HepG2 (cell line): ENCODE results near the gene ZMYND10.

ENCODE experiments used
- IRX3 ChIP-seq: sonication (generic); formaldehyde crosslinking; IDR thresholded peaks from 2 replicates; pipeline ENCODE4 v1.8.1; 2023; ENCODE audit warnings: mild to moderate bottlenecking, low read depth, missing genetic modification reagents, borderline replicate concordance
- POLR2A ChIP-seq, 2 experiments: IDR thresholded peaks; 2 replicates each; pipeline ENCODE4 v1.6.1; 2011; ENCODE audit warnings: low read depth in 2 of 2, low read length in 2 of 2, mild to moderate bottlenecking in 1 of 2, moderate library complexity in 1 of 2; ENCODE audit not compliant: insufficient read depth in 1 of 2
- ZNF792 ChIP-seq: IDR thresholded peaks from 2 replicates; pipeline ENCODE4 v1.6.1; 2016
- TF ChIP-seq, protein P1 (sequence below): sonication (generic); formaldehyde crosslinking; IDR thresholded peaks from 2 replicates; pipeline ENCODE4 v1.5.0; 2020; ENCODE audit warnings: mild to moderate bottlenecking, missing genetic modification reagents, moderate library complexity

DNA sequence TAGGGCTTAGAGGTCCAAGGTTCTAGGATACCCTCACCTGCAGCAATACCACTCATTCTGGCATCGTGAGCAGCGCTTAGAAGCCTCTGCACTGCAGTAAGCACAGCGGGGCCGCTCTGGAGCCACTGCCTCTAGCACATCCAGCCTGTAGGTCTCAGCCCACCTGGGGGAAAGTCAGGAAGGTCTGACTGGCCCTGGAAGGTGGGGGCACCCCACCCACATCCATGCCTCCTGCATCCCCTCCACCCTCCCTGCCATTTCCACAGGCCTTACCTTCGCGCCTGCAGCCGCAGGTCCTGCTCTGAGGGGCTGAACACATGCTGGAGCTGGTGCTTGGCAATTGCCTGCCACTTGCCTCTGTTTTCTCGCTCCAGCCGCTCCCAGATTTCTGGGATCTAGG lies 4.0 kb downstream of the ZMYND10 start:
- TF ChIP-seq POLR2A (IDR thresholded peaks at IDR 0.05; ENCODE audit: insufficient read depth in 1 of 2, low read depth in 2 of 2, low read length in 2 of 2), result no peak
- no peak for TF ChIP-seq ZNF792 (CRISPR knock-in tag)
- TF ChIP-seq, protein P1, sequence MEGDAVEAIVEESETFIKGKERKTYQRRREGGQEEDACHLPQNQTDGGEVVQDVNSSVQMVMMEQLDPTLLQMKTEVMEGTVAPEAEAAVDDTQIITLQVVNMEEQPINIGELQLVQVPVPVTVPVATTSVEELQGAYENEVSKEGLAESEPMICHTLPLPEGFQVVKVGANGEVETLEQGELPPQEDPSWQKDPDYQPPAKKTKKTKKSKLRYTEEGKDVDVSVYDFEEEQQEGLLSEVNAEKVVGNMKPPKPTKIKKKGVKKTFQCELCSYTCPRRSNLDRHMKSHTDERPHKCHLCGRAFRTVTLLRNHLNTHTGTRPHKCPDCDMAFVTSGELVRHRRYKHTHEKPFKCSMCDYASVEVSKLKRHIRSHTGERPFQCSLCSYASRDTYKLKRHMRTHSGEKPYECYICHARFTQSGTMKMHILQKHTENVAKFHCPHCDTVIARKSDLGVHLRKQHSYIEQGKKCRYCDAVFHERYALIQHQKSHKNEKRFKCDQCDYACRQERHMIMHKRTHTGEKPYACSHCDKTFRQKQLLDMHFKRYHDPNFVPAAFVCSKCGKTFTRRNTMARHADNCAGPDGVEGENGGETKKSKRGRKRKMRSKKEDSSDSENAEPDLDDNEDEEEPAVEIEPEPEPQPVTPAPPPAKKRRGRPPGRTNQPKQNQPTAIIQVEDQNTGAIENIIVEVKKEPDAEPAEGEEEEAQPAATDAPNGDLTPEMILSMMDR (CRISPR knock-in tag), result no peak
- TF ChIP-seq IRX3 (CRISPR knock-in tag), result no peak
